H1 (cell line): ENCODE measurements around the gene GNB3. TPM values are rescaled to one million over a fixed set of nuclear protein-coding genes. Genes with fewer than 3 reads are reported as not detected.

ENCODE experiments used
- CTCF ChIA-PET: fragments of 300-600 bp; sonication (Branson Sonifier 250); formaldehyde crosslinking; loops from one replicate; lab custom pipeline; 2021; ENCODE audit not compliant: partially characterized antibody; lab: Charles Lee
- POLR2A ChIA-PET: fragments of 300-600 bp; sonication (Branson Sonifier 250); formaldehyde crosslinking; loops from one replicate; lab custom pipeline; 2021; ENCODE audit warnings: inconsistent platforms; ENCODE audit not compliant: partially characterized antibody; lab: Charles Lee
- DNase-seq, 2 experiments: peaks; one replicate each; pipeline versions ENCODE4 v3.0.0 to v3.0.0-alpha.2; 2010 to 2022; ENCODE audit warnings: low spot score in 2 of 2, low read depth in 1 of 2, mixed read lengths in 1 of 2
- FAIRE-seq: peaks from 2 replicates; lab custom pipeline; 2011; peaks lifted over from hg19 to GRCh38; lab: Jason Lieb, UNC
- H2AFZ ChIP-seq: 2 replicates; pipeline ENCODE4 v1.8.1; 2012; ENCODE audit warnings: low read length, inconsistent platforms
- H2AK5ac ChIP-seq: 2 replicates; pipeline ENCODE4 v1.6.1; 2013; ENCODE audit warnings: low read depth, low read length
- H2BK120ac ChIP-seq: replicated peaks from 2 replicates; pipeline ENCODE3; 2013; ENCODE audit warnings: low read depth, low read length, inconsistent platforms
- H2BK12ac ChIP-seq: 2 replicates; pipeline ENCODE4 v1.6.1; 2013; ENCODE audit warnings: low read depth, low read length
- H2BK15ac ChIP-seq: 2 replicates; pipeline ENCODE4 v1.6.1; 2013; ENCODE audit warnings: low read length
- H2BK20ac ChIP-seq: 2 replicates; pipeline ENCODE4 v1.6.1; 2013; ENCODE audit warnings: low read length
- H2BK5ac ChIP-seq: 2 replicates; pipeline ENCODE4 v1.6.1; 2013; ENCODE audit warnings: low read depth, low read length
- H3K14ac ChIP-seq: 2 replicates; pipeline ENCODE4 v1.6.1; 2013; ENCODE audit warnings: inconsistent platforms; ENCODE audit not compliant: insufficient read length
- H3K18ac ChIP-seq: 2 replicates; pipeline ENCODE4 v1.6.1; 2013; ENCODE audit warnings: low read length; ENCODE audit errors: extremely low read depth
- H3K23ac ChIP-seq: 2 replicates; pipeline ENCODE4 v1.6.1; 2013; ENCODE audit warnings: inconsistent platforms; ENCODE audit not compliant: insufficient read length
- H3K23me2 ChIP-seq: 2 replicates; pipeline ENCODE4 v1.6.1; 2013; ENCODE audit warnings: low read depth, low read length
- H3K27ac ChIP-seq: 2 replicates; pipeline ENCODE4 v1.6.1; 2011; ENCODE audit warnings: low read depth, low read length, inconsistent platforms
- H3K27me3 ChIP-seq, 4 experiments: replicated peaks in 1 of 4; 1 replicate in 1 of 4; 2 replicates in 3 of 4; pipeline versions ENCODE4 v1.6.1 to v1.8.1; 2011 to 2013; ENCODE audit warnings: low read length in 3 of 4, mild to moderate bottlenecking in 3 of 4, inconsistent platforms in 2 of 4, mixed read lengths in 2 of 4, moderate library complexity in 1 of 4; ENCODE audit not compliant: control insufficient read depth in 3 of 4, insufficient read depth in 3 of 4; ENCODE audit errors: extremely low read depth in 1 of 4
- H3K36me3 ChIP-seq, 4 experiments: 2 replicates each; pipeline versions ENCODE4 v1.6.1 to v1.8.1; 2011 to 2013; ENCODE audit warnings: mild to moderate bottlenecking in 4 of 4, low read length in 3 of 4, moderate library complexity in 2 of 4, control low read depth in 1 of 4, inconsistent platforms in 1 of 4; ENCODE audit not compliant: insufficient read depth in 4 of 4, control insufficient read depth in 2 of 4
- H3K4ac ChIP-seq: replicated peaks from 2 replicates; pipeline ENCODE3; 2013; ENCODE audit warnings: low read length, low read depth, mixed read lengths, inconsistent platforms; ENCODE audit not compliant: insufficient read length
- H3K4me1 ChIP-seq, 4 experiments: replicated peaks in 1 of 4; 1 replicate in 1 of 4; 2 replicates in 3 of 4; pipeline versions ENCODE4 v1.6.1 to v1.8.1; 2011 to 2013; ENCODE audit warnings: low read length in 3 of 4, inconsistent platforms in 2 of 4, mixed read lengths in 1 of 4; ENCODE audit not compliant: insufficient read depth in 4 of 4, control insufficient read depth in 3 of 4
- H3K4me2 ChIP-seq, 2 experiments: 2 replicates each; pipeline versions ENCODE4 v1.6.1 to v1.8.1; 2011 to 2013; ENCODE audit warnings: low read depth in 2 of 2, low read length in 2 of 2, control low read depth in 1 of 2, inconsistent platforms in 1 of 2, mild to moderate bottlenecking in 1 of 2; ENCODE audit not compliant: insufficient read depth in 1 of 2
- H3K4me3 ChIP-seq, 4 experiments: fragments of 200-600, 300-600 bp in 1 of 4; sonication (generic), shearing (Covaris generic), sonication (Bioruptor Twin) in 1 of 4; 2 replicates each; pipeline versions ENCODE4 v1.5.1 to v1.8.1; 2011 to 2016; ENCODE audit warnings: low read length in 4 of 4, low read depth in 3 of 4, control low read depth in 2 of 4, inconsistent platforms in 2 of 4, mild to moderate bottlenecking in 2 of 4, mixed read lengths in 1 of 4, moderate library complexity in 1 of 4; ENCODE audit not compliant: insufficient read depth in 2 of 4; ENCODE audit errors: extremely low read depth in 1 of 4
- H3K56ac ChIP-seq: replicated peaks from 2 replicates; pipeline ENCODE3; 2013; ENCODE audit warnings: low read depth, mild to moderate bottlenecking, mixed read lengths, low read length, inconsistent platforms; ENCODE audit not compliant: insufficient read length
- H3K79me1 ChIP-seq: 2 replicates; pipeline ENCODE4 v1.6.1; 2013; ENCODE audit warnings: low read depth, low read length, control low read depth
- H3K79me2 ChIP-seq, 2 experiments: 2 replicates each; pipeline versions ENCODE4 v1.6.1 to v1.8.1; 2012 to 2013; ENCODE audit warnings: low read length in 2 of 2, mild to moderate bottlenecking in 2 of 2, inconsistent platforms in 1 of 2; ENCODE audit not compliant: insufficient read depth in 2 of 2, control insufficient read depth in 1 of 2
- H3K9ac ChIP-seq, 4 experiments: replicated peaks in 1 of 4; 1 replicate in 1 of 4; 2 replicates in 3 of 4; pipeline versions ENCODE4 v1.6.1 to v1.8.1; 2011 to 2013; ENCODE audit warnings: low read depth in 3 of 4, low read length in 3 of 4, control low read depth in 2 of 4, mild to moderate bottlenecking in 2 of 4, moderate library complexity in 2 of 4, inconsistent platforms in 1 of 4; ENCODE audit errors: extremely low read depth in 1 of 4
- H3K9me3 ChIP-seq, 2 experiments: 2 replicates each; pipeline versions ENCODE4 v1.6.1 to v1.8.1; 2012 to 2013; ENCODE audit warnings: mild to moderate bottlenecking in 2 of 2, moderate library complexity in 2 of 2, control low read depth in 1 of 2, inconsistent platforms in 1 of 2, low read depth in 1 of 2, low read length in 1 of 2, mixed read lengths in 1 of 2; ENCODE audit not compliant: insufficient read depth in 2 of 2
- H4K20me1 ChIP-seq, 2 experiments: replicated peaks in 1 of 2; 2 replicates each; pipeline versions ENCODE3 to v1.8.1; 2011 to 2013; ENCODE audit warnings: inconsistent platforms in 2 of 2, low read length in 2 of 2, mild to moderate bottlenecking in 1 of 2; ENCODE audit not compliant: insufficient read depth in 2 of 2, control insufficient read depth in 1 of 2
- H4K5ac ChIP-seq: 2 replicates; pipeline ENCODE4 v1.6.1; 2013; ENCODE audit warnings: low read length, low read depth, mixed read lengths, inconsistent platforms; ENCODE audit not compliant: insufficient read length
- H4K8ac ChIP-seq: 2 replicates; pipeline ENCODE4 v1.8.0; 2013; ENCODE audit warnings: mild to moderate bottlenecking, moderate library complexity, low read length, inconsistent platforms; ENCODE audit not compliant: insufficient read depth; ENCODE audit errors: extremely low read depth
- H4K91ac ChIP-seq: replicated peaks from 2 replicates; pipeline ENCODE3; 2013; ENCODE audit warnings: low read length, mixed read lengths, inconsistent platforms; ENCODE audit not compliant: insufficient read length
- CBX5 ChIP-seq: fragments of 300-800, 300-1000 bp; sonication (generic); IDR thresholded peaks from 2 replicates; pipeline ENCODE4 v1.7.1; 2016; ENCODE audit warnings: antibody characterized with exemption, low read length, low read depth
- CBX8 ChIP-seq: fragments of 300-800, 300-1000 bp; sonication (generic); IDR thresholded peaks from 2 replicates; pipeline ENCODE4 v1.7.1; 2016; ENCODE audit warnings: low read depth, low read length, borderline replicate concordance
- GTF2F1 ChIP-seq: IDR thresholded peaks from 2 replicates; pipeline ENCODE4 v1.6.1; 2012; ENCODE audit warnings: low read depth, low read length, improper control_type of control experiment, borderline replicate concordance
- MAFK ChIP-seq: IDR thresholded peaks from 2 replicates; pipeline ENCODE4 v1.6.1; 2012; ENCODE audit warnings: low read depth, mild to moderate bottlenecking, improper control_type of control experiment, low read length
- NRF1 ChIP-seq: IDR thresholded peaks from 2 replicates; pipeline ENCODE4 v1.6.1; 2011; ENCODE audit warnings: mild to moderate bottlenecking, low read depth, low read length, improper control_type of control experiment
- POU5F1 ChIP-seq: IDR thresholded peaks from 2 replicates; pipeline ENCODE4 v1.6.1; 2011; ENCODE audit warnings: low read depth, mild to moderate bottlenecking, low read length, moderate library complexity
- TCF12 ChIP-seq: IDR thresholded peaks from 2 replicates; pipeline ENCODE4 v1.6.1; 2011; ENCODE audit warnings: low read depth, mild to moderate bottlenecking, low read length
- WGBS, 2 experiments: shearing (Covaris generic) in 1 of 2; methylation state at CpG; one replicate each; pipeline versions ENCODE4 v1.1.6 to v1.1.7; 2013 to 2015; ENCODE audit warnings: low lambda C conversion rate in 2 of 2, mixed read lengths in 2 of 2, inconsistent platforms in 1 of 2, low coverage in 1 of 2, missing lambda C conversion rate in 1 of 2; ENCODE audit not compliant: insufficient replicate concordance in 2 of 2, insufficient coverage in 1 of 2, insufficient read length in 1 of 2; ENCODE audit errors: extremely low coverage in 1 of 2, missing lambda C conversion rate in 1 of 2; 5-methylcytosine and 5-hydroxymethylcytosine counted together
- polyA plus RNA-seq, 7 experiments: library from polyadenylated mRNA; depleted of rRNA in 3 of 7; stranded (reverse) in 5 of 7; unstranded in 2 of 7; fragments of >200 nt in 5 of 7; fragments of 200-250 nt in 2 of 7; gene quantifications; 1 replicate in 5 of 7; 2 replicates in 1 of 7; 4 replicates in 1 of 7; pipeline versions ENCODE4 v1.2.1 to v1.2.3, GENCODE V29; 2011 to 2013; ENCODE audit warnings: missing spikeins in 2 of 7, mixed read lengths in 2 of 7
- total RNA-seq: library from RNA; stranded (reverse); fragmentation: NEBNext Ultra II Directional; extraction: Animal tissue kit (Norgen Biotek cat#: 25700); gene quantifications from 2 replicates; pipeline ENCODE4 v1.2.1, GENCODE V29; 2021

Gene GNB3
- total and polyA plus RNA-seq, 2 of the 8 experiments (the other 6 are each of a cell fraction or from before 2014, with no cell fraction given) = 9.9 TPM

- no peak for FAIRE-seq
- Histone ChIP-seq H3K23ac (no peak overlapping the region), H3K23me2 (peaks cover 11% of the 10 kb centered on the region), H2BK20ac (no peak overlapping the region), H3K9me3 (no peaks in the 10 kb centered on the region), H4K8ac (no peak overlapping the region; the same call in 1 of the 2 replicates), H3K27ac (no peak overlapping the region), H3K14ac (no peak overlapping the region), H3K56ac (no peak overlapping the region), H3K79me2 (peaks cover 0 to 14% of the 10 kb centered on the region in 2 experiments; a peak in 2 of 4 replicates), H3K9ac (no peak overlapping the region), H3K27me3 (no peaks in the 10 kb centered on the region), H2BK12ac (no peak overlapping the region), H3K4me2 (no peak overlapping the region), H2BK5ac (no peak overlapping the region), H3K79me1 (peaks cover 3% of the 10 kb centered on the region; the same call in 1 of the 2 replicates), H2AFZ (no peak overlapping the region), H2AK5ac (no peak overlapping the region), H2BK15ac (no peak overlapping the region), H3K4me3 (no peak overlapping the region), H4K5ac (no peak overlapping the region), H3K18ac (no peak overlapping the region), H2BK120ac (no peak overlapping the region), H3K36me3 (peaks cover 23 to 54% (median 44%) of the 10 kb centered on the region in 4 experiments), H4K20me1 (peaks cover 5 to 7% of the 10 kb centered on the region in 2 experiments), H3K4ac (no peak overlapping the region), H3K4me1 (peaks cover 5 to 21% (median 12%) of the 10 kb centered on the region in 4 experiments), H4K91ac (no peak overlapping the region)
- CTCF ChIA-PET = interaction anchor here (1.3 to 2.1 kb wide), 3 partner anchors 15 to 111 kb away, joined by 4 to 7 read pairs (median 5); partner anchors contain the start of gene MLF2
- POLR2A ChIA-PET = interaction anchor here (6.1 to 18.9 kb wide), 5 partner anchors 19 to 77 kb away, joined by 86 to 588 read pairs (median 304); partner anchors contain the start of genes ATN1, C12orf57, CDCA3 and ENO2
- DNase-seq = no peak
- 97% methylated on average over 14 of the region's 16 CpGs; no CpG with 5 or more reads in 1 of the 2 experiments for WGBS, 2 experiments
- TF ChIP-seq CBX8 = no peak
- no peak for TF ChIP-seq CBX5
- TF ChIP-seq POU5F1 = no peak
- no peak for TF ChIP-seq TCF12
- TF ChIP-seq GTF2F1 = no peak
- TF ChIP-seq MAFK = no peak
- no peak for TF ChIP-seq NRF1
These were observed 23.0 kb downstream of the GNB3 start for GRCh38 chr12:6863586-6864321.
